HG02870 (cell line): ENCODE measurements around the gene NFIX.

Source experiments
- ATAC-seq: cut with Tn5 transposase; IDR thresholded peaks from one replicate; pipeline ENCODE4 v1.9.1; 2021; ENCODE audit warnings: mild to moderate bottlenecking, moderate library complexity; ENCODE audit not compliant: unreplicated experiment

Gene NFIX

DNA sequence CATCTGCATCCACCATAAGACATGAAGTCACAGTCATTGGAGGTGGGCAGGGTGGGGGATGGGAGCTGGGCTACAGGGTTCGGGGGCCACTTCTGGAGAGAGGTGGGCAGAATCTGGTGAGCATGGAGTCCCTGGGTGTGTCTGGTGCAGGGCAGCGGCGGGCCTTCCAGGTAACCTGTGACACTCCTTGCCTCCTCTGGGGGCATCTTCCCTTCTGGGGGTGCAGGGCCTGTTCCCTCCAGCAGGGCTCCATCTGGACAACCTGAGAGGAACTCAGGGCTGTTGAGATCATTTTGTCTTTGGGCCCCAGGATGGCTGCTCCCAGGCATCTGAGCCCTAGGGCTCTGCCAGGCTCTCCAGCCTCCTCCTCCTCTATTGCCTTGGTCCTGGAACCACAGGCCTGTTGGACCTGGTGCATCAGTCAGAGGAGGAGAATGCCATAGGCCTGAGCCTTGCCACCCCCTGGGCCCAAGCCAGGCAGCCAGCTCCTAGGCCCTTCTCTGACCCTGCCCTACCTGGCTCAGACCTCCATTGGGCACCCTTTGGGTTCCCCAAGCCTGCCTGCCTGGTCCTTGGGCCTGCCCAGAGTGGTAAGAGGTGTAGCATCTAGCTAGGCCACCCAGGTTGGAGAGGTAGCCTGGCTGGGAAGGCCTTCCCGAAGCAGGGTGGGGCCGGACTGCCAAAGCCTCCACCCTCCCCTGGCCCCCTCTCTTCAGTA lies 94.0 kb downstream of the NFIX start:
- no peak for ATAC-seq

DNA sequence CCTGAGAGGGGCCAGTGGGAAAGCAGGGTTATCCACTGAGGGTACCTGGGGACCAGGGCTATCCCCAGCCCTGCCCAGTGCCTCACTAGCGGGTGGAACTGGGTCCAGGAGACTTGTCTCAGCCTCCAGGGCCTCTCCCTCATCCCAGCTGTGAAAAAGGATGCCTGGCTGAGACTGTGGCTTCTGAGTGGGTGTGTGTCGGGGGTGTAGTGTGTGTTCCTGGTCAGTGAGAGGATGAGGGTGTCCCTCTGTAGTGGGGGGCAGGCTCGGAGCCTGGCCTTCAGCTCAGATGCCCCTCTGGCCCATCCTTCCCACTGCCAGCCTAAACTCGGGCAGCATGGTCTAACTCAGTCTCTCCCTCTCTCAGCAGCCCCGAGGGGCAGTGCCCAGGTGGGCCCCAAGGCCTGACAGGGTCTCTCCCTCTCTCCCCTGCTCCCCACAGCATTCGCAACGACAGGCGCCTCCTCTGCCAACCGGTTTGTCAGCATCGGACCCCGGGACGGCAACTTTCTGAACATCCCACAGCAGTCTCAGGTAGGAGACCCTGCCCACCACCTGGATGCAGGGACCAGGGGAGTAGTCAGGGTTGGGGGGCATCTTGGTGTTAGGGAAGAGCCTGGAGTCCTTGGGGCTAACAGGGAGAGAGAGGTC lies 94.7 kb downstream of the NFIX start:
- ATAC-seq: no peak

DNA sequence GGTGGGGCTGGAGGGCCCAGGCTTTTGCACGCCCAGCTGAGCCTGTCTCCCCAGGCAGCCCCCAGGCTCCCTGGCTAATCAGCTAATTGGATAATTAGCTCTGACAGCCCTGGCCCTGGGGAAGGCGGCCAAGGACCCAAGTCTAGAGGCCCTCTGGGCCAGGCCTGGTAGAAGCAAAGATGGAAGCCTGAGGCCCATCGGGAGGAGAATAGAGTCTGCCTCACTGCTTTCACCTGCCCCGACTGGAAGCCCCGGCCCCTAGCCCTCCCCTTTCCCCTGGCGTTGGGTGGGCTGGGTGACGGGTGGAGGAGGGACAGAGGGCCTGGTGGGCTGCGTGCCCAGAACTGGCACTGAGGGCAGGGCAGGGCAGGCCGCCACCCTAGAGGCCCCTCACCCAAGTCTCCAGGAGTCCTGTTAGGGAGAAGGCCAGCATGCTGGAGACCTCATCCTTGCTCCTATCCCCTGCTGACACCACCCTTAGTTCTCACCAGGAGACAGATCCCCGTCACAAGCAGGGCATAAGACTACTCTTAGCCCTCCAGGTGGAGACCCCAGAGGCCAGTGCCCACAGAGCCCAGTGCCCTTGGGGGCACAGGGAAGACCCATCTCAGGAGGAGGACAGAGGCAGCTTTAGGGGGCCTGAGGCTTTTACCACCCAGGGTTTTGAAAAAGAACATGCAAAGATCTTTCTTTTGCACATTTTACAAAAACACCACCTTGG lies 95.4 kb downstream of the NFIX start:
- ATAC-seq: no peak

DNA sequence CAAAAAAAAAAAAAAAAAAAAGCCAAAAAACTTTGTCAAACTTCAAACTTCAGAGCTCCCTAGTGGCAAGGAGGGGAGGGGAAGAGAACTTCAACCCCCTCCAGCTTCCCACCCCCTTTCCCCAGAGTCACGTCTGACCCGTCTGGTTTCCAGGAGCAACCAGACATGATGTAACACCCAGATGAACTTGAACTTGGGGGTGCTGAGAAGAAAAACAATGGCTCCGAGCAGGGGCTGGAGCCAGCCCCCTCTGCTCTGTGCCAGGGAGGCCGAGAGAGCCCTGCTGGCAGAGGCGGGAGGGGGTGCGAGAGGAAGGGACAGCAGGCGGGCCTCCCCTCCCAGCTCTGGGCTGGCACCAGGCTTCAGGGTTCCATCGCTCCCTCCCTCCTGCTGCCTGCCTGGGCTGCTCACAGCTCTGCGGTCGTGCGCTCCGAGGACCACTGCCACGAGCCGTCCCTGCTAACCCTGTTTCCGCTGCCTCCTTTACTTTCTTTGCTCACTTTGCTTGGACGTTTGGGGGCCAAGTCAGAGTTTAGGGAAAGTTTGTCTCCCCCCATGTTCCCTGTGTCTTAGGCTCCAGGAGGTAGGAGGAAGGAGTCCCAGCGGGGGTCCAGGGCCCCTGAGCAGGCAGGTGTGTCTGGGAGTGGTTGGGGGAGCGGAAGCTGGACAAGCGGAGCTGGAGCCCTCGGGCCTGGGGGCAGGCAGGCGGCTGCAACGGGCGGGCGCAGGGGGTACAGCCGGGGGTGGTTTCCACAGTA lies 96.3 kb downstream of the NFIX start:
- no peak for ATAC-seq

GRCh38 chr19:13092158-13092543 lies 96.9 kb downstream of the NFIX start:
- ATAC-seq: no peak

DNA sequence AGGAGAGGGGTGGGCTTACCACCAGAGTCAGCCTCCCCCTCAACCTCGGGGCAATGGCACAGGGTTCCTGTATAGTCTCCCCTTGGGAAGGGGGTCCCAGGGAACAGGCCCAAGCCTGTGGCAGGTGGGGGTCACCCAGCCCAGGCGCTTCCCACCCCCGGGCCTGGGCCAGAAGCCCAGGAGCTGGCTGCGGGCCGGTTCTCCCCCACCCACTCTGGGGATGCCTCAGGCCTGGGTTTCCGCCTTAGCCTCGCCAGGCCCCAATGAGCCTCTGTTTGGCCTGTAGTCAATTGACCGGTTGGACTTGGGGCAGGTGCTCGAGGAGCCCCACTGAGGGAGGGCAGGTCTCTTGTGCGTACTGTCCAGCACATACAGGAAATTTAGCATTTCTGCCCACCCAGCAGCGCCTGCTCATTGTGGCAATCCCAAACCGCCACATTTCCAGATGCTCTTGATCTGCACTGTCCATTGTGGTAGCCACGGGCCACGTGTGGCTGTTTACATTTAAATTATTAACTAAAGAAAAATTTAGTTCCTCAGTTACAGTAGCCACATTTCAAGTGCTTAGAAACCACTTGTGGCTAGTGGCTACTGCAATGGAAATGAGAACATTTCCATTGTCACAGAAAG lies 97.4 kb downstream of the NFIX start:
- no peak for ATAC-seq

DNA sequence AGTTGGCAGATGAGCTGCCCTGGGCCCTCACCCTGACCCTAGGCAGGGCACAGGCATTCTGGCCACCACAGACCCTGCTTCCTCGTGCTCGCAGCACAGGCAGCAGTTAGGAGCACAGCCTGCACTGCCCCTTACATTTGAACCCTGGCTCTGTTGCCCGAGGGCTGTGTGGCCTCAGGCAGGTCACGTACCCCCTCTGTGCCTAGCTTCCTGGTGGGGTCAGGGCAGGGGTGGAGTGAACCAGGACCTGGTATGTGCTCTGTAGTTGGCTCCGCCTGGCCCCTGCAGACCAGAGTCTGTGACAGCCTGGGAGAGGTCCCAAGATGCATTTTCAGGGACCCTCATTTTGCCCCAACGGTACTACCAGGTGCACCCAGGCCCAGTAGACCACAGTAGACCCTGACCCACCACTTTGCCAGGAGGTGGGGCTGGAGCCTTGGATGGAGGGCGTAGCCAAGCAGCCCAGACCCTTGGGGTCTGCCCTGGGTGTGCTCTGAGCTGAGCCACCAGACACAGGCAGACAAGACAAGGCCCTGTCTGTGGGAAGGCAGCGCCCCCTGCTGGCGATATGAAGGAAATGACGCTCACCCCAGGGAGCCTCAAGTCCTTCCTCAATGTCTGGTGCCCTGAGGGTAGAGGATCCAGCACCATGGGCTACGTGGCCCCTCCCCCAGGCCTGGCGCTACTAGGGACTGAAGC lies 98.3 kb downstream of the NFIX start:
- ATAC-seq: no peak

GRCh38 chr19:13094106-13094504 lies 98.8 kb downstream of the NFIX start:
- ATAC-seq: no peak

DNA sequence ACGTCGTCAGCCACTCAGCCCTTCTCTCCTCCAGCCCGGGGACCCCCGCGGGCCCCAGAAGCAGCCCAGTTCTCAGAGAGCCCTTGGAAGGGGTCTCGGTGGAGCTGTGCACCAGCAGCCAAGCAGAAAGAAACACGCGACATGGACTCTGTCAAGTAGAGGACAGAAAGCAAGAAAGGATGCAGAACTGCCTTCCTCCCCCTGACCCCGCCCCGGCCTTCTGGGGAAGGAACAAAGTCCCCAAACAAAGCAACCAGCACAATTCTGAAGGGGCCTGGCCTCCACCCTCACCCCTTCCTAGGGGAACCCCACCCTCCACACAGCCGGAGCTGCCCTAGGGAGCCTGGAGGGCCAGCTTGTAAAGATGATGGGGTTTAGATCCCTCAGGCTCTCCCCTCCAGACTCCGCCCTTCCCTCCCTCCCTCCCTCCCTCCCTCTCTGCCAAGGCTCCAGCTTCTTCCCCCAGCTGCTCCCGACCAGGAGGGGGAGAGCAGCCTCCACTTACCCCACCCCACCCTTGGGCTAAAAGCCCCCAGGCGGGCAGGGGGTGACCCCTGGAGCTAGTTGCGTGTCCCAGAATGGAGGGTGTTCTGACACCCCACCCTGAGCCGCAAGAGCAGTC lies 99.6 kb downstream of the NFIX start:
- ATAC-seq: no peak

GRCh38 chr19:13095393-13095784 lies 100.1 kb downstream of the NFIX start:
- no peak for ATAC-seq

DNA sequence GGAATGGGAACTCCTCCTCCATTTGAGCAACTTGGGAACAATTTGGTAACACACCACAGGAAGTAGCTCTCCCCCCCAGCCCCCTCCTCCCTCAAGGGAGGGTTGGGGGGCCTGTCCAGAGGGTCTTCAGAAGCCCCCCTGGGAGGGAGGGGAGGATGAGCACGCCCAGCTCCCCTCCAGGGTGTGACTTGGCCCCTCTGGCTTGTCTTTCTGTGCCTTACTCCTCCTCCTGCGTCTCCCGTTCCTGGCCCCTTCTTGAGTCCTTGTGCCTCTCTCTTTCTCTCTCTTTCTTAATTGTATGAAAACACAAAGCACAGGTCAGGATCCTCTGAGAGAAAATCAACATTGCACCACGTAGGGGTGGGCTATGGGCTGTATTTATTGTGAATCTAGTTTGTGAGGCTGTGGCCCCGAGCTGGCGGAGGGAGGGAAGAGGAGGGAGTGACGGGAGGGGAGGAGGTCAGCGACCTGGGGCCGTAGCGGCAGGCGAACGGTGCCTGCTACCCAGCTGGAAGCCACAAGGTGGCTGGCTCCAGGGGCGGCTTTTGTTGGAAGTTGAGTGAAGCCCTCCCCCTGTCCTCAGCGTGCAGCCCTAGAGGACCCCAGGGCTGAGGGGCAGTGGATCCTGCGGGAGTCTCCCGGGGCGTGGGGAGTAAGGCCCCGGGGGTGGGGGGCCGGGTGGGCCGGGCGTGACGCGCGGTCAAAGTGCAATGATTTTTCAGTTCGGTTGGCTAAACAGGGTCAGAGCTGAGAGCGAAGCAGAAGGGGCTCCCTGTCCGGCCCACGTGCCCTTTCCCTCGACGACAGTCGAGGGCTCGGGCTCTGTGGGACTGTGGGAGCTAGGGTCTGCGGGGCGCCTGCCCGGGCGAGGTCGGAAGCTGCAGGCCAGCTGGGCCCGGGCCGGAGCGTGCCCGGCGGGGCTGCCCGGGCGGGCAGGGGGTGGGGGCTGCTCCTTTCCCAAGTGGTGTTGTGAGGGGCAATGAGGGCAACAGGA lies 101.0 kb downstream of the NFIX start:
- ATAC-seq: no peak

- no peak for ATAC-seq
These were observed 101.8 kb downstream of the NFIX start for GRCh38 chr19:13097033-13097462.

DNA sequence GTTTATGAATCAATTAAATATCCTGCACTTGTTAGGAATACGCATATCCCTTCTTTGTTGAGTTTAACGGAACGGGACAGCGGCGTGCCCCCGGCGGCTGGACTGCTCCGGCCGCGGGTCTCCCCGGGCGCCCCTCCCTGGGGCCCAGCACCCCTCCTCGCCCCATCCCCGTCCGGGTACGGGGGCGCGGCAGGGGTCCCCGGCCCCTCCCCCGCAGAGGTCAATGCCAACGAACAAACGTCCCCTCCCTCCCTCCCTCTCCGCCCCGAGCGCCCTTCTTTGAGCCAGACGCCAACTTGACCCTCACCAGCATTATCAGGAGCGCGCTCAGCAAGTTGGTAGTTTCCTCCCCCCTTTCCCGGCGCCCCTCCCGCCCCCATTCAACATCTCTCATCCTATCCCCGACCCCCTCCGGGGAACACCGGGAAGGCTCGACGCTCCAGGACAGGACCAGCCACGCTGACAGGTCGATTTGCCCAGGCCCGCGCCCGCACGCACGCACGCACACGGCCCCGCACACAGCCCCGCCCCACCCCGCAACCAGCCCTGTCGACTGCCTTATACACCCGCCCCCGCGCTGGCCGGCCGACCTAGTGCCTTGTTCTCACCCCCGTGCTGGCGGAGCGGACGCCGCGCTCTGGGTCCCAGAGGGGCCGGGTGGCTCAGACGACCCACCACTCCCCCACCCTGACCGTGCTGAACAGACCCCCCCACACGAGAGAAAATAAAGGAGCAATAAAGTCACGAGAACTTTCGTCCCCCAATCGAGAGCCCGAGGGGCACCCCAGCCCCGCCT lies 102.4 kb downstream of the NFIX start:
- no peak for ATAC-seq

DNA sequence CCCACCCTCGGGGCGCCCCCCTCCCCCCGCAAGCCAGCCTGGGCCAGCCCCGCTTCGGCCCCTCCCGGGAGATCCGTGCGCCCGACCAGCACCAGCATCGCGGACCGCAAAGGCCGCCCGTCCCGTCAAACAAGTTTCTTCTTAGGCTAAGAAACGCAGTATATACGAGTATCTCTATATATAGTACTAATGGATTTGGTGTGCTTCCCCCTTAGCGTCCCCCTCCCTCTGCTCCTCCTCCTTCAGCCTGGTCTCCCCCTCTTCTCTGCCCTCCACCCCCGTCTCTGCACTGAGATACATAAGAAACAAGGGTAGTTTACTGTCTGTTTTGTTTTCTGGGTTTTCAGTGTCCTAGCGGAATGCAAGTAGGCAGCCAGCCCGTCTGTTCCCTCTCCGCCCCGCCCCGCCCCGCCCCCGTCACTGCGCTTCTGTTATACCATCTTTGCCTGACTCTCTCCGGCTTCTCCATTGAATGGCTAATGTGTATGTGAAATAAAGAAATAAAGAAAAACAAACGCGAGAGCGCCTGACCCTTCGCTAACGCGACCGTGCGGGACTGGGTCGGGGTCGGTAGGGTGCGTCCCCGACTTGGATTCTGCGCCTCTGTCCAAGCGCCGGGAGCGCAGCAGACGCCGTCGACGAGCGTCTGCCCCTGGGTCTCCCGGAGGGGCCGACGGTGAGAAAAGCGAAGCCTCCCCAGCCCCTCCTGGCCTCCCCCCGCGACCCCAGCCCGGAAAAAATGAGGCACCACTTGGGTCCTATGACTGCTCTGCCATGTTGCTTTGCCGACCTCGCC lies 103.2 kb downstream of the NFIX start:
- ATAC-seq: no peak

GRCh38 chr19:13099073-13099999 lies 104.1 kb downstream of the NFIX start:
- no peak for ATAC-seq

DNA sequence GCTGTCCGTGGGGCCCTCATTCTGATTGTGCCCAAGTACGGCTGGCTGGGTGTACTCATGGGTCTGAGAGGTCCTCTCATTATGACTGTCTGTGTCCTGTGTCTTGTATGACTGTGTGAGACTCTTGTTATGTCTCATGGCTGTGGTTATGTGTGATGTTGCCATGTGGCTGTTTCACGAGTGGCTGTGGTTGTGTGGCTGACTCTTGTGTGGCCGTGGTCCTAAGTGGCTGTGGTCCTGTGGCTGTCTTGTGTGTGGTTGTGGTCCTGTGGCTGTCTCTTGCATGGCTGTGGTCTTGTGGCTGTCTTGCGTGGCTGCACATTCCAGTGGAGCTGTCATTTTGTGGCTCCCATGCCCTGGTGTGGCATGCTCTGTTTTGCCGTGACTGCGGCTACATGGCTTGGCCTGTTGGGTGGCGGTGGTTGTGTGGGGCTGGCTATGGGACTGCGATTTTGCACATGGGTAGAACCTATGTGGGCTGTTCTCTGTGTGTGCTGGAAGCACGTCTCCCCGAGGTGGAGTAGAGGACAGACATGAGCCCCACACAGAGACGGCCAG lies 104.8 kb downstream of the NFIX start:
- no peak for ATAC-seq
